Transverse colon (tissue), 4 donors: Measurements from ENCODE around the gene GPR33.

Source experiments
- CTCF ChIP-seq, 5 experiments: fragments of 200-600 bp in 3 of 5; fragments of 450-650 bp in 2 of 5; sonication (generic) in 3 of 5; IDR thresholded peaks; 1 replicate in 2 of 5; 2 replicates in 3 of 5; pipeline ENCODE4 v1.5.1; 2016 to 2017; ENCODE audit warnings: antibody characterized with exemption in 5 of 5, inconsistent platforms in 3 of 5, mild to moderate bottlenecking in 2 of 5, moderate library complexity in 1 of 5
- POLR2A ChIP-seq: fragments of 450-650 bp; IDR thresholded peaks from one replicate; pipeline ENCODE4 v1.6.1; 2016; ENCODE audit warnings: antibody characterized with exemption, mild to moderate bottlenecking, moderate library complexity
- POLR2AphosphoS5 ChIP-seq, 3 donors: sonication (generic); formaldehyde crosslinking; IDR thresholded peaks; one replicate each; pipeline ENCODE4 v1.6.1; 2016; ENCODE audit warnings: antibody characterized with exemption in 3 of 3

GRCh38 chr14:31466554-31466953, 21.3 kb downstream of the GPR33 start:
- TF ChIP-seq CTCF (IDR thresholded peaks at IDR 0.05), result no peak
- no peak for TF ChIP-seq POLR2A
- no peak for TF ChIP-seq POLR2AphosphoS5 (IDR thresholded peaks at IDR 0.05)
